ENCODE results near the gene TSPAN10. TPM values are rescaled to one million over a fixed set of nuclear protein-coding genes. Genes with fewer than 3 reads are reported as not detected.
A peak's percentile ranks its signal among the peaks of the same experiment; 100 is the strongest.

TSPAN10 gene
- total RNA-seq, 1 donor from 2014 or later: 1.1 TPM

DNA sequence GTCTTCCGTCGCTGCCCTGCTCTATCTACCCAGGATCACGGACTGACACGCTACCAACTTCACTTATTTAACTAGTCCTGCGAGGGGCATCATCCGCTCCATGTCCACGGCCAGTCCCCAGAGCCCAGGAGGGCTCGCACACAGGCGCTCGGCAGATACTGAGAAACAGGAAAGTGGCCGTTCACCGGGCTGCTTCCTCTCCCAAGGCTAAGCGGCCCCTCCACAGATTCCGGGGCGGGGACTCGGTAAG, 29.0 kb downstream of the TSPAN10 start:
- DNase-seq (no peak), ATAC-seq (no peak)
- Histone ChIP-seq H3K9me3 (no peaks in the 10 kb centered on the region), H3K27me3 (no peaks in the 10 kb centered on the region), H3K4me1 (peaks cover 25% of the 10 kb centered on the region), H3K36me3 (peaks cover 22% of the 10 kb centered on the region), H3K27ac (peak overlapping the region; percentile 92), H3K4me3 (peak overlapping the region; percentile 99)
- intact Hi-C loops (cut with DNase I): no loop called here
- TF ChIP-seq, protein P1, sequence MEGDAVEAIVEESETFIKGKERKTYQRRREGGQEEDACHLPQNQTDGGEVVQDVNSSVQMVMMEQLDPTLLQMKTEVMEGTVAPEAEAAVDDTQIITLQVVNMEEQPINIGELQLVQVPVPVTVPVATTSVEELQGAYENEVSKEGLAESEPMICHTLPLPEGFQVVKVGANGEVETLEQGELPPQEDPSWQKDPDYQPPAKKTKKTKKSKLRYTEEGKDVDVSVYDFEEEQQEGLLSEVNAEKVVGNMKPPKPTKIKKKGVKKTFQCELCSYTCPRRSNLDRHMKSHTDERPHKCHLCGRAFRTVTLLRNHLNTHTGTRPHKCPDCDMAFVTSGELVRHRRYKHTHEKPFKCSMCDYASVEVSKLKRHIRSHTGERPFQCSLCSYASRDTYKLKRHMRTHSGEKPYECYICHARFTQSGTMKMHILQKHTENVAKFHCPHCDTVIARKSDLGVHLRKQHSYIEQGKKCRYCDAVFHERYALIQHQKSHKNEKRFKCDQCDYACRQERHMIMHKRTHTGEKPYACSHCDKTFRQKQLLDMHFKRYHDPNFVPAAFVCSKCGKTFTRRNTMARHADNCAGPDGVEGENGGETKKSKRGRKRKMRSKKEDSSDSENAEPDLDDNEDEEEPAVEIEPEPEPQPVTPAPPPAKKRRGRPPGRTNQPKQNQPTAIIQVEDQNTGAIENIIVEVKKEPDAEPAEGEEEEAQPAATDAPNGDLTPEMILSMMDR (IDR thresholded peaks at IDR 0.05): no peak

DNA sequence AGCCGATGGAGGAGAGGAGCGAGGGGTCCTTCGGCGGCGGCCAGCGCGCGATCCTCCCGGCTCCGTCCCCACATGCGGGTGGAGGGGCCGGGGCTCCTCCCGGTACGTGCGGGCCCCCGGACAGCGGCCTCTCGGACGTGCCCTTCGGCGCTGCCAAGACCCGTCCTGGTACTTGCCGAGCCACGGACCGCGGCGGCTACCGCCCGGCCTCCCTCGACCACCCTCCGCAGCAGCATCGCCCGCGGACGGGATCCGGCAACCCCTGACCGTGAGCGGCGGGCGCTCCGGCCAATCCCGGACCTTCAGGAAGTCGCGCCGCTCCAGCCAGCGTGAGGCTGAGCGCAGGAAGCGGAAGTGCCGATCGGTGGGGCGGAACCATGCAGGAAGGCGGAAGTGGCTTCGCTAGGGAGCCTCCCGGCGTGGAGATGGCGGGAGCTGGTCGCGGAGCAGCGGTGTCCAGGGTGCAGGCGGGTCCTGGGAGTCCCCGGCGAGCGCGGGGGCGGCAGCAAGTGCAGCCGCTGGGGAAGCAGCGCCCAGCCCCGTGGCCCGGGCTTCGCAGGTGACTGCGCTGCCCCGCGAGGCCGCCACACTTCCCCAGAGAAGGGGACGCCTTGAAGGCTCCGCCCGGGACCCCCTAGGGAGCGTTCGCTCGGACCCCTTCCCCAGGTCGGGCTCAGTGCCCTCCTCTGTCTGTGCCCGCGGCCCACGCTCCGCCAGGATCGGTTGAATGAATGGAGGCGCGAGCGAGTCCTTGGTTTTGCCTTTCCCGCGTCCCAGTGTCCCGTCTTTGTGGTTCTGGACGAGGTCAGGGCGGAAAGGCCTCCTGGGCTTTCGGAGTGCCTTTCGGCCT, 29.6 kb downstream of the TSPAN10 start, which contains the start of the genes CCDC137 and OXLD1:
Gene CCDC137 (plus strand): TSS at position 396 of the 850 bp plus-strand sequence. CDS start 30 bp downstream, at position 426.
Gene OXLD1 (minus strand): TSS at position 264 of the 850 bp plus-strand sequence. CDS start 28 bp downstream, at position 236.
- intact Hi-C loops (cut with DNase I): no loop called here
- peak; percentile 98 for ATAC-seq

DNA sequence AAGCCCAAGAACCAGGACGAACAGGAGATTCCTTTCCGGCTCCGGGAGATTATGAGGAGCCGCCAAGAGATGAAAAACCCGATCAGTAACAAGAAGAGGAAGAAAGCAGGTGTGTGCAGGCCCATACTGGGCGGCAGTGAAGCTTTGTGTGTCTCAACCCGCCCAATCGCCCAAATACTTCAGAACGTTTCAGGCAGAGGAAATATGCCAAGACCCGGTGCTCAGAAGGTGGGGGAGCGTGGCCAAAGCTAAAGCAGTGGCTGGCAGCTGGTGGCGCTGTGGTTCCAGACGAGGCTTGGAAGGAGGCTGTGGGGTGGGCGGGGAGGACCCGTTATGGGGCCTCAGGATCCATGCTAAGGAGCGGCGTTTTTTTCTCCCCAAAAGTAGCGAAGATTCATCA, 30.8 kb downstream of the TSPAN10 start:
- peaks cover 25% of the 10 kb centered on the region for H3K4me1 ChIP-seq
- no peak for ATAC-seq
- intact Hi-C loops (cut with DNase I): no loop called here
- no peak overlapping the region for H3K27ac ChIP-seq
- H3K4me3 ChIP-seq: no peak overlapping the region
- TF ChIP-seq, protein P1 (IDR thresholded peaks at IDR 0.05): no peak
- DNase-seq: no peak
- H3K27me3 ChIP-seq: no peaks in the 10 kb centered on the region
- peaks cover 39% of the 10 kb centered on the region for H3K36me3 ChIP-seq
- H3K9me3 ChIP-seq: no peaks in the 10 kb centered on the region

More for the DNA sequence above, 29.6 kb downstream of the TSPAN10 start, which contains the start of the genes CCDC137 and OXLD1:
- H3K9me3 ChIP-seq: no peaks in the 10 kb centered on the region
- DNase-seq: peak; percentile 99
- H3K4me3 ChIP-seq: peak within 1 kb of the TSS; percentile 99
- H3K27me3 ChIP-seq: no peaks in the 10 kb centered on the region
- H3K4me1 ChIP-seq: peaks cover 25% of the 10 kb centered on the region
- TF ChIP-seq, protein P1 (IDR thresholded peaks at IDR 0.05): no peak
- H3K36me3 ChIP-seq: peaks cover 27% of the 10 kb centered on the region
- peak within 1 kb of the TSS; percentile 92 for H3K27ac ChIP-seq

DNA sequence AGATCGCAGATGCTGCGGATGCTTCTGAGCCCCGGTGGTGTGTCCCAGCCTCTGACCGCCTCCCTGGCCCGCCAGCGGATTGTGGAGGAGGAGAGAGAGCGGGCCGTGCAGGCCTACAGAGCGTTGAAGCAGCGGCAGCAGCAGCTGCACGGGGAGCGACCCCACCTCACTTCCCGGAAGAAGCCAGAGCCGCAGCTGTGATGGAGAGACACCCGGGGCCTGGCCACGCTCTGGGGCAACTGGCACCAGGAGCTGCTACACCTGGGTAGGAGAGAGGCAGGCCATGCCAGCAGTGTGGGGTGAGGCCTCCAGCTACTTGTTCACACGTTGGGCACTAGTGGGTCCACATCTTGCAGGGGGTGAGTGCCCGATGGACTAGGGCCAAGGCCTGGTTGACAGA, 35.5 kb downstream of the TSPAN10 start:
- Histone ChIP-seq H3K9me3 (no peaks in the 10 kb centered on the region), H3K4me3 (no peak overlapping the region), H3K36me3 (peaks cover 54% of the 10 kb centered on the region), H3K4me1 (peaks cover 8% of the 10 kb centered on the region), H3K27ac (no peak overlapping the region), H3K27me3 (no peaks in the 10 kb centered on the region)
- TF ChIP-seq, protein P1 (IDR thresholded peaks at IDR 0.05): no peak
- intact Hi-C loops (cut with DNase I): no loop called here
- no peak for ATAC-seq
- DNase-seq: no peak

DNA sequence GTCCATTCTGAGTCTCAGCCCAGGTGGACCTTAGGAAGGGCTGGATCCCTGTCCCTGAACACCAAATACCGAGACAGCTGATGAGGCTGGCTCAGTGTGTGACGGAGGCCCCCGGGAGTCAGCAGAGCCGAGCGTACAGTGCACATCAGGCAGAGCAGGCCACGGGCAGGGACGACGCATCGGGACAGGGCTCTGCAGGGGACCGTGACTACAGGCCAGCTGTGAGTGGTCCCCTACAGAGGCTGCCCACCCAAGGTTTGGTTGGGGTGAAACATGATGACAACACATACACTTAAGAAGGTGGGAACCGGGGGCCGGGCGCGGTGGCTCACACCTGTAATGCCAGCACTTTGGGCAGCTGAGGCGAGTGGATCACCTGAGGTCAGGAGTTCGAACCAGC, 36.0 kb downstream of the TSPAN10 start:
- DNase-seq (no peak), ATAC-seq (no peak)
- H3K4me3 ChIP-seq: no peak overlapping the region
- no peaks in the 10 kb centered on the region for H3K9me3 ChIP-seq
- H3K27me3 ChIP-seq: no peaks in the 10 kb centered on the region
- H3K36me3 ChIP-seq: peaks cover 54% of the 10 kb centered on the region
- no peak overlapping the region for H3K27ac ChIP-seq
- intact Hi-C loops (cut with DNase I): no loop called here
- peaks cover 3% of the 10 kb centered on the region for H3K4me1 ChIP-seq
- TF ChIP-seq, protein P1 (IDR thresholded peaks at IDR 0.05): no peak

All from upper lobe of right lung (tissue), 1 donor.